ENCODE data around the gene HAPSTR1.
"Not testable (repeated sequence)": the region's sequence is repeated elsewhere in the genome, so short reads cannot be mapped to it uniquely, and the experiment has no call there.

HAPSTR1 gene

GRCh38 chr16:9090960-9091866 lies at the start of gene HAPSTR1:
Gene HAPSTR1 (plus strand): TSS chr16:9091644. CDS start chr16:9092045, 401 bp downstream.
- DNase-seq (ENCODE audit: low read depth), result peak; percentile 100
- peak within 1 kb of the TSS; percentile 94 for H3K4me3 ChIP-seq (ENCODE audit: low read length)
- TF ChIP-seq CTCF (conservative IDR thresholded peaks at IDR 0.05; ENCODE audit: low read length), result no peak

- no peak overlapping the region for H3K4me3 ChIP-seq (ENCODE audit: low read length)
- no peak for DNase-seq (ENCODE audit: low read depth)
- no peak for TF ChIP-seq CTCF (conservative IDR thresholded peaks at IDR 0.05; ENCODE audit: low read length)
These were observed 48.9 kb upstream of the HAPSTR1 start for GRCh38 chr16:9042533-9042932.

GRCh38 chr16:9042964-9043680 lies 48.3 kb upstream of the HAPSTR1 start:
- TF ChIP-seq CTCF (conservative IDR thresholded peaks at IDR 0.05; ENCODE audit: low read length), result no peak
- no peak overlapping the region for H3K4me3 ChIP-seq (ENCODE audit: low read length)
- DNase-seq (ENCODE audit: low read depth), result peak; percentile 82

- DNase-seq (ENCODE audit: low read depth), result not testable (repeated sequence)
These were observed 45.9 kb upstream of the HAPSTR1 start for GRCh38 chr16:9045562-9045961.

GRCh38 chr16:9046667-9047055 lies 44.8 kb upstream of the HAPSTR1 start:
- no peak for TF ChIP-seq CTCF (conservative IDR thresholded peaks at IDR 0.05; ENCODE audit: low read length)
- DNase-seq (ENCODE audit: low read depth), result no peak
- no peak overlapping the region for H3K4me3 ChIP-seq (ENCODE audit: low read length)

More at GRCh38 chr16:9045562-9045961, 45.9 kb upstream of the HAPSTR1 start:
- not testable (repeated sequence) for H3K4me3 ChIP-seq (ENCODE audit: low read length)

GRCh38 chr16:9047689-9048301 lies 43.6 kb upstream of the HAPSTR1 start:
- peak; percentile 100 for DNase-seq (ENCODE audit: low read depth)
- H3K4me3 ChIP-seq (ENCODE audit: low read length), result no peak overlapping the region
- TF ChIP-seq CTCF (conservative IDR thresholded peaks at IDR 0.05; ENCODE audit: low read length), result no peak

GRCh38 chr16:9048302-9048700 lies 43.1 kb upstream of the HAPSTR1 start:
- no peak for DNase-seq (ENCODE audit: low read depth)
- H3K4me3 ChIP-seq (ENCODE audit: low read length), result no peak overlapping the region
- no peak for TF ChIP-seq CTCF (conservative IDR thresholded peaks at IDR 0.05; ENCODE audit: low read length)
